Measurements from ENCODE around the gene SFXN3.

The SFXN3 gene

DNA sequence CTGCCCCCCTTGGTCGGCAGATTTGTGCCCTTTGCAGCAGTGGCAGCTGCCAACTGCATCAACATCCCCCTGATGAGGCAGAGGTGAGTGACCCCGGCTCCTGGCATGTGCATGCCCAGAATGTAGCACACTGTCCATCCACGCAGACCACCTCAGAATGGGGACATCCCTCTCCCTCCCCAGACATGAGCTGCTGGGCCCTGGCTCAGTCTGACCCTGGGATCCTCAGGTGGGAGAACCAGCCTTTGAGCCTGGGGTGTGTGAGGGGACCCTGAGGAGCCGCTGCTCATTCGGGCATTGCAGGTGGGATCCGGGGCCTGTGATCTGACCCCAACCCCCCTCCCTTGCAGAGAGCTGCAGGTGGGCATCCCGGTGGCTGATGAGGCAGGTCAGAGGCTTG is 5.7 kb downstream of the SFXN3 start:
- no peak for DNase-seq

GRCh38 chr10:101038484-101038883 is 7.5 kb downstream of the SFXN3 start:
- DNase-seq: no peak

DNA sequence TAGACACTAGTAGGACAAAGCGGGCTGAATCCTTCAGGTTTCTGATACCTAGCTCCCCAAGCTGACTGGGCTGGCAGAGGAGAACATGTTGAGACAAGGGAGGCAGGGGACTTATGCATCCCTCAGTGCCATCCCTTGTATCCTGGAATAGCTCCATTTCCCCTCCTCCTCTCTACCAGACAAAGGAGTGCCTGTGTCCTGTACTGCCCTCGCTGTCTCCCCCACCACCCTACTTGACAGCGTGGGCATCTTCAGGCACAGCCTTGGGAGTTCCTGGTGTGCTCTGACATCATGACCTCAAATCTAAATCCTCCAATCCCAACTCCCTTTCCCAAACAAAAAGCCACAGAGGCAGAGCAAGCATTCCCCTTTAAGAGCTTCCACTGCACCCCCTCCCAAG is 9.0 kb downstream of the SFXN3 start:
- no peak for DNase-seq

GRCh38 chr10:101040851-101041250 is 9.8 kb downstream of the SFXN3 start:
- DNase-seq: no peak

GRCh38 chr10:101041252-101041761 is 10.3 kb downstream of the SFXN3 start:
- peak; percentile 8 to 58 for DNase-seq

- no peak for DNase-seq
Observed at GRCh38 chr10:101042118-101042517, 11.1 kb downstream of the SFXN3 start.

- DNase-seq: peak; percentile 84 to 85
Observed at GRCh38 chr10:101042667-101043362, 11.8 kb downstream of the SFXN3 start.

GRCh38 chr10:101043363-101043707 is 12.3 kb downstream of the SFXN3 start:
- no peak for DNase-seq

DNA sequence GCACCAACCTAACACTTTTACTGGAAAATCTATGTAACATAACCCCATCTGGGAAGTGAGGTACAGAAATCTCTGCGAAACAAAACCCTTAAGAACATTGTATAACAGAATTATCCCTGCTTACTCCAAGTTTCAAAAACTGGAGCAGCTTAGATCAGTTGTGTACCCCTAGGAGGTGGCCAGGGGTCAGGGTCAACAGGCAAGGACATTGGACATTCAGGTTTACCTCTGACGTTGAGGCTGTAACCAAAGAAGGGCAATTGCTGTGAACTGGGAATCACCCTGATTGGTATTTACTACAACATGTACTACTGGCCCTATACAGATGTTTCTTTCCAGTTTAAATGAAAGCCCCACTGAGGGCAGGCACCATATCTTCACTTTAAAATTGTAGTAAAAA is 13.1 kb downstream of the SFXN3 start:
- DNase-seq: no peak

- DNase-seq: peak; percentile 34 to 58
Observed at GRCh38 chr10:101046332-101047238, 15.6 kb downstream of the SFXN3 start.

GRCh38 chr10:101047268-101047667 is 16.2 kb downstream of the SFXN3 start:
- no peak for DNase-seq

GRCh38 chr10:101047961-101048892 is 17.2 kb downstream of the SFXN3 start:
- DNase-seq: peak; percentile 55 to 83

- DNase-seq: peak; percentile 26 to 54
Observed at GRCh38 chr10:101050208-101051069, 19.4 kb downstream of the SFXN3 start.

GRCh38 chr10:101052285-101052684 is 21.3 kb downstream of the SFXN3 start:
- DNase-seq: no peak

- DNase-seq: no peak
Observed at GRCh38 chr10:101053516-101053915, 22.5 kb downstream of the SFXN3 start.

DNA sequence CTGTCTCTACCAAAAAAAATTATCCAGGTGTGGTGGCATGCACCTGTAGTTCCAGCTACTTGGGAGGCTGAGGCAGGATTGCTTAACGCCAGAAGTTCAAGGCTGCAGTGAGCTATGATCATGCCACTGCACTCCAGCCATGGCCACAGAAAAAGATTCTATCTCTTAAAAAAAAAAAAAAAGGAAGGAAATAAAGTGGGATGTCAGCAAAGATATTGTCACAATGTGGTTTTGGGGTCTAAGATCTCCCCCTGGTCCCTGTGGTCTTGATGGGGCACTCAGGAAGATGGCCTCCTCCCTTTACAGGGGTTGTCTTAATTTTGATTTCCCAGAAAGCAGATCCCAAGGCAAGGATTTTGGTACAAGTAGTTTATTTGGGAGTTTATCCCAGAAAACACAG is 23.3 kb downstream of the SFXN3 start:
- DNase-seq: no peak

DNA sequence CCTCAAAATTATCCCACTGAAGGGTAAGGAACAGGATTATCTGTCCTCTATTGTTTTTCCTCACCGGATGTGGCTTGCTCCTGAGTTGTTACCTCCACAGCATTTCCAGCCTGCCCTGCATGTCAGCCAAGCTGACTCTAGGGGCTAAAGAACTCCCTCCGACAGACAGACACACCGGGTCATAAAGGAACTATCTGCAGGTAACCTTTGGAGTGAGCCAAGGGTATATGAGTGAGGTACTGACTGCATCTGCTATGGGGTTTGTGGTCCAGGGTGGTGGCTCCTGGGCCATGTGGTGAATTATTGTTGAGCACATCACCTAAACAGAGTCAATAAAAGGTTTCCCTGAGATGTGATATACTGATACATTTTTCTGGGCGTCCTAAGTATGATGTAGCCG is 23.8 kb downstream of the SFXN3 start:
- DNase-seq: no peak

GRCh38 chr10:101055411-101055810 is 24.4 kb downstream of the SFXN3 start:
- DNase-seq: no peak

DNA sequence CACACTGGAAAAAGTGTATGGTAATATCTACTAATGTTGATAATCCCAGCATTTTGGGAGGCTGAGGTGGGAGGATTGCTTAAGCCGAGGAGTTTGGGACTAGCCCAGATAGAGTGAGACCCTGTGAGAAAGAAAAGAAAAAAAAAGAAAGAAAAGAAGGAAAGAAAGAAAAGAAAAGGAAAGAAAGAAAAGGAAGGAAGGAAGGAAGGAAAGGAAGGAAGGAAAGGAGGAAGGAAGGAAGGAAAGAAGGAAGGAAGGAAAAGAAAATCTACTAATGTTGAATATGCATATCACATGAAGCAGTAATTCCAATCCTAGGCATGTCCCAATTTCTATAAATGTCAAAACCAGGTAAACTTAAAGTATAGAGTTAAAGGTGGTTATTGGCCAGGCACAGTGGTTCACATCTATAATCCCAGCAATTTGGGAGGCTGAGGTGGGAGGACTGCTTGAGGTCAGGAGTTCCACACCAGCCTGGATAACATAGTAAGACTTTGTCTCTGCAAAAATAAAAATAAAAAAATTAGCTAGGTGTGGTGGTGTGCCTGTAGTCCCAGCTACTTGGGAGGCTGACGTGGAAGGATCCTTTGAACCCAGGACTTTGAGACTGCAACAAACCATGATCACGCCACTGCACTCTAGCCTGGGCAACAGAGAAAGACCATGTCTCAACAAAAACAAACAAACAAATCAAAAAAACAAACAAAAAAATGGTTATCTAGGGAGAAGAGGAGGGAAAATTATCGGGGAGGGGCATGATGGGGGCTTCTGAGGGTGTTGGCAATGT is 25.5 kb downstream of the SFXN3 start:
- DNase-seq: no peak

- peak; percentile 75 to 86 for DNase-seq
Observed at GRCh38 chr10:101060036-101060950, 29.3 kb downstream of the SFXN3 start.

Measured in NCI-H187 (cell line).